Lung (tissue), 12 donors: Measurements from ENCODE around the gene SULT2B1. TPM values are rescaled to one million over a fixed set of nuclear protein-coding genes. Genes with fewer than 3 reads are reported as not detected.
A peak's percentile ranks its signal among the peaks of the same experiment; 100 is the strongest.

Experiments
- ATAC-seq: fragments of 200-7000 bp; cut with Tn5 transposase; one replicate; pipeline ENCODE4 v1.9.1; 2020; ENCODE audit warnings: moderate number of reproducible peaks; ENCODE audit not compliant: insufficient read depth, low FRiP score
- DNase-seq, 3 donors: peaks; one replicate each; pipeline ENCODE4 v3.0.0-alpha.2; 2013 to 2017
- H3K27ac ChIP-seq, 2 donors: one replicate each; pipeline ENCODE4 v1.5.1; 2013; ENCODE audit warnings: mild to moderate bottlenecking in 2 of 2, moderate library complexity in 2 of 2, control low read depth in 1 of 2, inconsistent platforms in 1 of 2, low read depth in 1 of 2, low read length in 1 of 2
- H3K27me3 ChIP-seq, 3 donors: one replicate each; pipeline ENCODE4 v1.5.1; 2013; ENCODE audit warnings: low read length in 2 of 3; ENCODE audit not compliant: control insufficient read depth in 3 of 3, insufficient read depth in 3 of 3
- H3K36me3 ChIP-seq, 4 donors: one replicate each; pipeline ENCODE4 v1.5.1; 2013; ENCODE audit warnings: low read length in 4 of 4, mild to moderate bottlenecking in 1 of 4, moderate library complexity in 1 of 4; ENCODE audit not compliant: control insufficient read depth in 4 of 4, insufficient read depth in 4 of 4
- H3K4me1 ChIP-seq, 5 donors: one replicate each; pipeline ENCODE4 v1.5.1; 2013; ENCODE audit warnings: low read length in 5 of 5, mild to moderate bottlenecking in 2 of 5, moderate library complexity in 1 of 5; ENCODE audit not compliant: control insufficient read depth in 5 of 5, insufficient read depth in 5 of 5
- H3K4me3 ChIP-seq: one replicate; pipeline ENCODE4 v1.5.1; 2013; ENCODE audit warnings: mild to moderate bottlenecking, control low read depth, moderate library complexity
- H3K9ac ChIP-seq, 2 donors: one replicate each; pipeline ENCODE4 v1.5.1; 2013; ENCODE audit warnings: low read length in 2 of 2, control low read depth in 1 of 2; ENCODE audit not compliant: insufficient read depth in 1 of 2
- H3K9me3 ChIP-seq, 4 donors: one replicate each; pipeline ENCODE4 v1.5.1; 2013; ENCODE audit warnings: low read length in 3 of 4, mild to moderate bottlenecking in 1 of 4, moderate library complexity in 1 of 4; ENCODE audit not compliant: control insufficient read depth in 4 of 4, insufficient read depth in 3 of 4
- CTCF ChIP-seq: IDR thresholded peaks from 2 replicates; pipeline ENCODE4 v1.5.1; 2012; ENCODE audit warnings: mild to moderate bottlenecking; ENCODE audit errors: control extremely low read depth, extremely low read depth
- WGBS, 2 donors: extraction: QIAGEN DNeasy Blood & Tissue Kit; methylation state at CpG; one replicate each; pipeline ENCODE4 v1.1.7; 2013; 5-methylcytosine and 5-hydroxymethylcytosine counted together
- polyA plus RNA-seq, 2 donors: library from polyadenylated mRNA; stranded (reverse); fragments of 200-250 nt; gene quantifications; one replicate each; pipeline ENCODE4 v1.2.1, GENCODE V29; 2013
- total RNA-seq, 2 donors: library from RNA; depleted of rRNA in 1 of 2; stranded (reverse); fragments of >200 nt in 1 of 2; gene quantifications; one replicate each; pipeline ENCODE4 v1.2.1, GENCODE V29; 2014 to 2021
- donor health status: control.
- donor health status: control.
- donor health status: Bipolar disorder and iron deficiency.
- donor health status: healthy.
- donor health status: DM: yes; HTN: yes; CAD: no.

The SULT2B1 gene
- total and polyA plus RNA-seq, 4 donors: 1.2 to 22.9 (median 10.7) TPM

DNA sequence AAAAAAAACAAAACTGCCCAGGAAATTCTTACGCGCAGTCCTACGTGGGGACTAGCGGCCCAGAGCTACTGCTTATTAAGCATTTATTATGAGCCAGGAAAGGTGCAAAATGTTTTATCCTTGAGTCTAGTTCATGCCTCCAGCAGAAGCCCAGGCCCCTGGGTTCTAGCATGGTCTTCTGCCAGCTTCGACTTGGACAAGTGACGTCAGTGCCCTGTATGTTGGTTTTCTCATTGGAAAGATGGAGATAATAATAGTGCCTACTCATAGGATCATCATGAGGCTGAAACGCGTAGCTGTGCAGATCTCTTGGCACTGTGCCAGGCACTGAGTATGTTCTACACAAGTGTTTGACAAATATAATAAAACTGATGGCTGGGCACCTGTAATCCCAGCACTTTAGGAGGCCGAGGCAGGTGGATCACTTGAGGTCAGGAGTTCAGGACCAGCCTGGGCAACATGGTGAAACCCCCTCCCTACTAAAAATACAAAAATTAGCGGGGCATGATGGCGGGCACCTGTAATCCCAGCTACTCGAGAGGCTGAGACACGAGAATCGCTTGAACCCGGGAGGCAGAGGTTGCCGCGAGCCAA is 12.4 kb upstream of the SULT2B1 start:
- Histone ChIP-seq H3K9me3 (no peaks in the 10 kb centered on the region), H3K9ac (no peak overlapping the region), H3K27ac (no peak overlapping the region), H3K27me3 (no peaks in the 10 kb centered on the region), H3K4me1 (peaks cover 0 to 4% (median 0%) of the 10 kb centered on the region in 5 donors), H3K36me3 (no peaks in the 10 kb centered on the region), H3K4me3 (no peak overlapping the region)
- peak; percentile 33 to 52 (median 46) for DNase-seq
- no peak for ATAC-seq
- no peak for TF ChIP-seq CTCF
- 63 to 82% methylated on average over 17 of the region's 17 CpGs for whole genome bisulfite sequencing, 2 donors

DNA sequence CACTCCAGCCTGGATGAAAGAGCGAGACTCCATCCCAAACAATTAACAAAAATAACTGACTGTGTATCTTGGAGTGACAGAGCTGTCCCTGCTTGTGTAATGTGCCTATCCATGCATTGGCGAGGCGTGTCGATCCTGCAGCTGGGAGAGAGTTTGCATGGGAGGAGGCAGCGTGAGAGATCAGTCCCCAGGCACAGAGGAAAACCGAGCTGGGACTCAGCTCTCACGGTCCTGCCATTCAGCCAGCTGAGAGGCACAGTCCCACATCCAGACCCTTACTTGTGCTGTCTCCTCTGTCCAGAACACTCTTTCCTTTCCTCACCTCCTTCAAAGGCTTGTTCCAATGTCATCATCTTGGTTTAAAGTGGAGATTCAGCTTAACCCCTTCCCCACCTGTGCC is 11.9 kb upstream of the SULT2B1 start:
- 53 to 83% methylated on average over 7 of the region's 7 CpGs for WGBS, 2 donors
- H3K9me3 ChIP-seq: no peaks in the 10 kb centered on the region
- ATAC-seq: no peak

DNA sequence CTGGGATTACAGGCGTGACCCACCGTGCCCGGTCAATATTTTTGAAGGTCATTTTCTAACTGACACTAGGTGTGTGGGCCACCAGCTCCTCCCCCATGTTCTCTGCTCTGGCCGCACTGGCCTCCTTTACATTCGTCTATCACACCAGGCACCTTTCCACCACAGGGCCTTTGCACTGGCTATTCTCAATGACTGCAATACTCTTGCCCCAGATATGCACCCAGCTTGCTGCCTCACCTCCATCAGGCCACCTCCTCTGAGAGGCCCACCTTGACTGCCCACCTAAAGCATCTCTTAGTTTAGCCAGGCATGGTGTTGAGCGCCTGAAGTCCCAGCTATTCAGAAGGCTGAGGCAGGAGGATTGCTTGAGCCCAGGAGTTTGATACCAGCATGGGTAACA is 10.2 kb upstream of the SULT2B1 start:
- no peak overlapping the region for H3K4me3 ChIP-seq
- H3K9ac ChIP-seq: no peak overlapping the region
- peaks cover 0 to 4% (median 0%) of the 10 kb centered on the region in 5 donors for H3K4me1 ChIP-seq
- no peaks in the 10 kb centered on the region for H3K36me3 ChIP-seq
- no peak for TF ChIP-seq CTCF
- no peak for DNase-seq
- ATAC-seq: no peak
- H3K9me3 ChIP-seq: no peaks in the 10 kb centered on the region
- no peaks in the 10 kb centered on the region for H3K27me3 ChIP-seq
- 87 to 95% methylated on average over 6 of the region's 6 CpGs for WGBS, 2 donors
- H3K27ac ChIP-seq: no peak overlapping the region

More for the DNA sequence above, 11.9 kb upstream of the SULT2B1 start:
- H3K9ac ChIP-seq: no peak overlapping the region
- H3K27me3 ChIP-seq: no peaks in the 10 kb centered on the region
- H3K4me3 ChIP-seq: no peak overlapping the region
- H3K36me3 ChIP-seq: no peaks in the 10 kb centered on the region
- H3K27ac ChIP-seq: no peak overlapping the region
- TF ChIP-seq CTCF: no peak
- peaks cover 0 to 4% (median 0%) of the 10 kb centered on the region in 5 donors for H3K4me1 ChIP-seq
- DNase-seq: peak in 1 of 3 donors; percentile 11
